Bronchial epithelial cell (primary cell): ENCODE data around the gene CCR6. TPM values are rescaled to one million over a fixed set of nuclear protein-coding genes. Genes with fewer than 3 reads are reported as not detected.

ENCODE experiments used
- DNase-seq: peaks from one replicate; pipeline ENCODE4 v3.0.0-alpha.2; 2010; ENCODE audit warnings: low read depth
- FAIRE-seq: peaks from 2 replicates; lab custom pipeline; 2011; peaks lifted over from hg19 to GRCh38; lab: Jason Lieb, UNC
- H3K27me3 ChIP-seq: 2 replicates; pipeline ENCODE4 v1.5.1; 2011; ENCODE audit warnings: low read length; ENCODE audit not compliant: control insufficient read depth, insufficient read depth
- H3K36me3 ChIP-seq: 2 replicates; pipeline ENCODE4 v1.5.1; 2011; ENCODE audit warnings: low read length; ENCODE audit not compliant: control insufficient read depth, insufficient read depth
- H3K4me3 ChIP-seq: 2 replicates; pipeline ENCODE4 v1.5.1; 2011; ENCODE audit warnings: mild to moderate bottlenecking, low read depth, low read length, control low read depth
- total RNA-seq: library from RNA; depleted of rRNA; stranded (reverse); fragments of >200 nt; gene quantifications from 2 replicates; pipeline ENCODE4 v1.2.1, GENCODE V29; 2014
- TF ChIP-seq, protein P1 (sequence below): IDR thresholded peaks from 2 replicates; pipeline ENCODE4 v1.5.1; 2011; ENCODE audit warnings: mild to moderate bottlenecking, moderate library complexity, low read length, control low read depth, inconsistent platforms; ENCODE audit not compliant: insufficient read depth, severe bottlenecking

Gene CCR6
- total RNA-seq, 1 donor from 2014 or later = not detected

DNA sequence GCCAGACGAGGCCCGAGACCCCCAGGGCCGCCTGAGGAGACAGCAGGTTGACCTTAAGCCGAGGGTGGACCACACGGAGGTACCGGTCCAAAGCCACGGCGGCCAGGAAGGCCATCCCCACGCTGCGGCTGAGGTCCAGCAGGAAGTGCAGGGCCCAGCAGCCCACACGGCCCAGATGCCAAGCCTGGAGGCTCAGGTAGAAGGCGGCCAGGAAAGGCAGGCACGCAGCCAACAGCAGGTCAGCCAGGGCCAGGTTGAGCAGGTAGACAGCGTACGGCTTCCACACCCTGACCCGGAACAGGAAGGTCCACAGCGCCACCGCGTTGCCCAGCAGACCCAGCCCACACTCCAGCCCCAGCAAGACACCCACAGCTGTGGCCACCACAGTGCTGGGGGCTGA lies 34.5 kb downstream of the CCR6 start:
- no peak for DNase-seq
- H3K27me3 ChIP-seq = no peaks in the 10 kb centered on the region
- no peak for FAIRE-seq
- TF ChIP-seq, protein P1, sequence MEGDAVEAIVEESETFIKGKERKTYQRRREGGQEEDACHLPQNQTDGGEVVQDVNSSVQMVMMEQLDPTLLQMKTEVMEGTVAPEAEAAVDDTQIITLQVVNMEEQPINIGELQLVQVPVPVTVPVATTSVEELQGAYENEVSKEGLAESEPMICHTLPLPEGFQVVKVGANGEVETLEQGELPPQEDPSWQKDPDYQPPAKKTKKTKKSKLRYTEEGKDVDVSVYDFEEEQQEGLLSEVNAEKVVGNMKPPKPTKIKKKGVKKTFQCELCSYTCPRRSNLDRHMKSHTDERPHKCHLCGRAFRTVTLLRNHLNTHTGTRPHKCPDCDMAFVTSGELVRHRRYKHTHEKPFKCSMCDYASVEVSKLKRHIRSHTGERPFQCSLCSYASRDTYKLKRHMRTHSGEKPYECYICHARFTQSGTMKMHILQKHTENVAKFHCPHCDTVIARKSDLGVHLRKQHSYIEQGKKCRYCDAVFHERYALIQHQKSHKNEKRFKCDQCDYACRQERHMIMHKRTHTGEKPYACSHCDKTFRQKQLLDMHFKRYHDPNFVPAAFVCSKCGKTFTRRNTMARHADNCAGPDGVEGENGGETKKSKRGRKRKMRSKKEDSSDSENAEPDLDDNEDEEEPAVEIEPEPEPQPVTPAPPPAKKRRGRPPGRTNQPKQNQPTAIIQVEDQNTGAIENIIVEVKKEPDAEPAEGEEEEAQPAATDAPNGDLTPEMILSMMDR = no peak
- no peak overlapping the region for H3K4me3 ChIP-seq
- no peaks in the 10 kb centered on the region for H3K36me3 ChIP-seq

DNA sequence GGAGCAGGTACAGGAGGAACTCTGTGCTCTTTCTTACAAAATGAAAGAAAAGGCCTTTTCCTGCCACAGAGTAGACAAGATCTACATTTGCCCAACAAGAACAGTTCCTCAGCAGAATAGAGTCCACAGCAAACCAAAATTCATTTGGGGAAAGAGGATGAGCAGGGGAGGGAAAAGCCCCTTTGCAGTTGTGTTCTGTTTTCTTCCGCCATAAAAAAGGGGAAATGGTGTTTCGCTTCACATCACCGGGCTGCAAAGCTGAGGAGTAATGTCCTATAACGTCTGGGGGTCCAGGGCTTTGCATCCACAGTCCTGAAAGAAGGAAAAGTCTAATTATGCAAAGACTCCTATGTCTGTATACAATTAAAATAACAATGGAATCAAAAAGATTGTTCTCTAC lies 35.0 kb downstream of the CCR6 start, which contains the start of gene GPR31:
Gene GPR31, minus strand, starts transcription at position 118 of the 400 bp plus-strand sequence. CDS start 149 bp downstream, outside the sequence.
- TF ChIP-seq, protein P1 = no peak
- DNase-seq = no peak
- FAIRE-seq = no peak

DNA sequence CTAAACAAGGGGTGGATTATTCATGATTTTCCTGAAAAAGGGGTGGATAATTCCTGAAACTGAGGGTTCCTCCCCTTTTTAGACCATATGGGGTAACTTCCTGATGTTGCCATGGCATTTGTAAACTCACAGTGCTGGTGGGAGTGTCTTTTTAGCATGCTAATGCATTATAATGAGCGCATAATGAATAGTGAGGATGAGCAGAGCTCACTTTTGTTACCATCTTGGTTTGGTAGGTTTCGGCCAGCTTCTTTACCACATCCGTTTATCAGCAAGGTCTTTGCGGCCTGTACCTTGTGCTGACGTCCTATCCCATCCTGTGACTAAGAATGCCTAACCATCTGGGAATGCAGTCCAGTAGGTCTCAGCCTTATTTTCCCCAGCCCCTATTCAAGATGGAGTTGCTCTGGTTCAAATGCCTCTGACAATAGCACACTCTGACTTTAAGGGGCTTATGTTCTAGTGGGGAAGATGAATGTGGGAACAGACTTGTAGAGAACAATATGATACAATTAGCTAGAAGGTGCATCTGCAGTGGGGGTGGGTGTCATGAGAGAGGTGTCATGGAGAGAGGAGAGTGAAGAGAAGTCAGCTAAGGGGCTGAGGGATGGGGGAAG lies 39.1 kb downstream of the CCR6 start:
- no peak overlapping the region for H3K4me3 ChIP-seq
- H3K36me3 ChIP-seq = no peaks in the 10 kb centered on the region
- no peaks in the 10 kb centered on the region for H3K27me3 ChIP-seq
- TF ChIP-seq, protein P1 = no peak
- FAIRE-seq = no peak
- peak; percentile 13 for DNase-seq

More for the DNA sequence above, 35.0 kb downstream of the CCR6 start, which contains the start of gene GPR31:
- Histone ChIP-seq H3K27me3 (no peaks in the 10 kb centered on the region), H3K36me3 (no peaks in the 10 kb centered on the region), H3K4me3 (no peak within 1 kb of the TSS)

DNA sequence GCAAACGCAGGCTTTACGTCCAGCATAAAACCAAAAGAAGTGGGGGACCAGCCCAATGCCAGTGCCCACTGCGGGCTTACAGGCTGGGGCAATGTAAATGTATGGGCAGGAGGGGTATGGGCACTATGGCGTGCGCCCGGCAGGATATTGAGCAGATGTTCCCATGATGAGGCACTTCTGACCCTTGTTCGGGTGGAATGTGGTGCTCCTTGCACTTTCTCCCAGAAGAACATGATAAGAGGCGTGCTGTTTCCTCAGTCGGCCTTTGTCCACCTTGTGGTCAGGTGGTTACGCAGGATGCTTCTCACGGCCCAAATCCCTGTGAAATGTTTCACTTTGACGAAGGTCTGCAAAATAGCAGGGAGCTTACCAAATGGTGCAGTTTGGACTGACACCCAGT lies 39.7 kb downstream of the CCR6 start:
- H3K4me3 ChIP-seq = no peak overlapping the region
- H3K36me3 ChIP-seq = no peaks in the 10 kb centered on the region
- peak; percentile 13 for FAIRE-seq
- TF ChIP-seq, protein P1 = no peak
- no peak for DNase-seq
- H3K27me3 ChIP-seq = no peaks in the 10 kb centered on the region

- Histone ChIP-seq H3K4me3 (no peak overlapping the region), H3K36me3 (no peaks in the 10 kb centered on the region), H3K27me3 (no peaks in the 10 kb centered on the region)
- TF ChIP-seq, protein P1 = no peak
- FAIRE-seq = no peak
- DNase-seq = no peak
Observed at GRCh38 chr6:167163476-167164011, 40.6 kb downstream of the CCR6 start.
